Smooth muscle cell (in vitro differentiated cells): ENCODE results near the gene NYAP2. TPM values are rescaled to one million over a fixed set of nuclear protein-coding genes. Genes with fewer than 3 reads are reported as not detected.

ENCODE experiments used
- DNase-seq: peaks from one replicate; lab custom pipeline; 2025; ENCODE audit not compliant: unreplicated experiment; lab: John Stamatoyannopoulos, UW
- H2AFZ ChIP-seq: fragments of 200-600 bp; sonication (generic); 2 replicates; pipeline ENCODE4 v1.6.0; 2016; ENCODE audit warnings: antibody characterized with exemption, low read depth, mild to moderate bottlenecking
- H3F3A ChIP-seq: fragments of 200-600 bp; sonication (generic); 2 replicates; pipeline ENCODE4 v1.6.0; 2017; ENCODE audit warnings: antibody characterized with exemption, low read depth
- H3K27ac ChIP-seq: fragments of 200-600 bp; sonication (generic); 2 replicates; pipeline ENCODE4 v1.5.1; 2016; ENCODE audit warnings: low read depth, mild to moderate bottlenecking
- H3K27me3 ChIP-seq: fragments of 200-600 bp; sonication (generic); 2 replicates; pipeline ENCODE4 v1.6.1; 2016; ENCODE audit warnings: low read depth, mild to moderate bottlenecking
- H3K36me3 ChIP-seq: fragments of 200-600 bp; sonication (generic); 2 replicates; pipeline ENCODE4 v1.5.1; 2016; ENCODE audit warnings: low read depth
- H3K4me1 ChIP-seq: fragments of 200-600 bp; sonication (generic); 2 replicates; pipeline ENCODE4 v1.5.1; 2016; ENCODE audit warnings: low read depth
- H3K4me2 ChIP-seq: fragments of 200-600 bp; sonication (generic); 2 replicates; pipeline ENCODE4 v1.6.0; 2016; ENCODE audit warnings: mild to moderate bottlenecking
- H3K4me3 ChIP-seq: fragments of 200-600 bp; sonication (generic); 2 replicates; pipeline ENCODE4 v1.5.1; 2016; ENCODE audit warnings: mild to moderate bottlenecking
- H3K79me2 ChIP-seq: fragments of 200-600 bp; sonication (generic); 2 replicates; pipeline ENCODE4 v1.6.0; 2016; ENCODE audit warnings: low read depth, mild to moderate bottlenecking
- H3K9ac ChIP-seq: fragments of 200-600 bp; sonication (generic); 2 replicates; pipeline ENCODE4 v1.6.0; 2016; ENCODE audit warnings: low read depth
- H3K9me3 ChIP-seq: fragments of 200-600 bp; sonication (generic); replicated peaks from 2 replicates; pipeline ENCODE4 v1.5.1; 2016; ENCODE audit warnings: low read depth
- H4K20me1 ChIP-seq: fragments of 200-600 bp; sonication (generic); 2 replicates; pipeline ENCODE4 v1.6.0; 2016; ENCODE audit warnings: low read depth
- CTCF ChIP-seq: fragments of 200-600 bp; sonication (generic); IDR thresholded peaks from 2 replicates; pipeline ENCODE4 v1.5.1; 2017; ENCODE audit warnings: borderline replicate concordance, mild to moderate bottlenecking, antibody characterized with exemption; ENCODE audit not compliant: insufficient read depth, poor library complexity, severe bottlenecking
- WGBS: methylation state at CpG from one replicate; pipeline ENCODE4 v1.1.7; 2016; ENCODE audit warnings: low lambda C conversion rate; 5-methylcytosine and 5-hydroxymethylcytosine counted together
- polyA plus RNA-seq: library from polyadenylated mRNA; unstranded; fragments of >200 nt; fragmentation: Nextera tagmentation; extraction: Ambion mirVana; gene quantifications from 2 replicates; pipeline ENCODE4 v1.2.1, GENCODE V29; 2016
- small RNA-seq: library from RNA; depleted of rRNA; stranded (forward); fragments of <200 nt; gene quantifications from one replicate; pipeline ENCODE3, GENCODE V24; 2014
- total RNA-seq: library from RNA; depleted of rRNA; stranded (reverse); fragments of >200 nt; gene quantifications from 2 replicates; pipeline ENCODE4 v1.2.3, GENCODE V29; 2014

The NYAP2 gene
- total and polyA plus RNA-seq, 2 experiments from 2014 or later, result not detected

DNA sequence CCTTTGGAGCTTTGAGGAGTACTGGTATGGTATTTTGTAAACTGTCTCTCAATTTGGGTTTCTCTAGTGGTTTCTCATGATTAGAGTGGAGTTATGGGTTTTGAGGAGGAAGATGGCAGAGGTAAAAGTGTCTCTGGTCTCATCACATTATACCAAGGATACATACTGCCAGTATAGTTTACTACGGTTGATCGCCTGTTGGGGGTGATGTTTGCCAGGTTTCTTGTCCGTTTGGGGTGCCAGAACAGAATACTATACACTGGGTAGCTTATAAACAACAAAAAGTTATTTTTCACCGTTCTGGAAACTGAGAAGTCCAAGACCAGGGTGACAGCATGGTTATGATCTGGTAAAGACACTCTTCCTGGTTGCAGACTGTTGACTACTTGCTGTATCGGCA, 293.7 kb downstream of the NYAP2 start:
- Histone ChIP-seq H3K27ac (no peak overlapping the region), H3K4me3 (no peak overlapping the region), H3F3A (no peaks in the 10 kb centered on the region), H3K4me2 (no peak overlapping the region), H4K20me1 (no peaks in the 10 kb centered on the region), H3K79me2 (no peaks in the 10 kb centered on the region), H2AFZ (no peak overlapping the region), H3K27me3 (no peaks in the 10 kb centered on the region), H3K36me3 (no peaks in the 10 kb centered on the region), H3K4me1 (no peaks in the 10 kb centered on the region), H3K9me3 (no peaks in the 10 kb centered on the region), H3K9ac (no peak overlapping the region)
- no peak for TF ChIP-seq CTCF
- DNase-seq, result no peak
- 79% methylated on average over 5 of the region's 5 CpGs for WGBS

GRCh38 chr2:225694664-225695063, 295.2 kb downstream of the NYAP2 start:
- Histone ChIP-seq H3K79me2 (no peaks in the 10 kb centered on the region), H3K27ac (no peak overlapping the region), H3K36me3 (no peaks in the 10 kb centered on the region), H3K9ac (no peak overlapping the region), H3K27me3 (no peaks in the 10 kb centered on the region), H3F3A (no peaks in the 10 kb centered on the region), H3K4me1 (no peaks in the 10 kb centered on the region), H4K20me1 (no peaks in the 10 kb centered on the region), H3K4me3 (no peak overlapping the region), H3K9me3 (no peaks in the 10 kb centered on the region), H2AFZ (no peak overlapping the region), H3K4me2 (no peak overlapping the region)
- no peak for DNase-seq
- TF ChIP-seq CTCF, result no peak

- no peak overlapping the region for H3K4me2 ChIP-seq
- DNase-seq, result no peak
- H3K27me3 ChIP-seq, result no peaks in the 10 kb centered on the region
- H3K4me3 ChIP-seq, result no peak overlapping the region
- H3K79me2 ChIP-seq, result no peaks in the 10 kb centered on the region
- 98% methylated on average over 2 of the region's 2 CpGs for WGBS
- TF ChIP-seq CTCF, result no peak
- no peak overlapping the region for H3K27ac ChIP-seq
- H3K9ac ChIP-seq, result no peak overlapping the region
- no peak overlapping the region for H2AFZ ChIP-seq
- H4K20me1 ChIP-seq, result no peaks in the 10 kb centered on the region
- no peaks in the 10 kb centered on the region for H3F3A ChIP-seq
- H3K9me3 ChIP-seq, result no peaks in the 10 kb centered on the region
- H3K36me3 ChIP-seq, result no peaks in the 10 kb centered on the region
- H3K4me1 ChIP-seq, result no peaks in the 10 kb centered on the region
These were observed 298.4 kb downstream of the NYAP2 start for GRCh38 chr2:225697936-225698335.

Small RNA genes lying within 50 kb of the gene (small RNA-seq; reads per million reads assigned to genes)
- not detected for gene AC016717.1
